Ureter (tissue), 1 donor: ENCODE data around the gene DOCK10. TPM values are rescaled to one million over a fixed set of nuclear protein-coding genes. Genes with fewer than 3 reads are reported as not detected.
"Not testable (repeated sequence)": the region's sequence is repeated elsewhere in the genome, so short reads cannot be mapped to it uniquely, and the experiment has no call there.

ENCODE experiments used
- DNase-seq: peaks from one replicate; pipeline ENCODE4 v3.0.0-alpha.2; 2020; ENCODE audit warnings: low spot score
- total RNA-seq: library from RNA; stranded (reverse); gene quantifications from one replicate; pipeline ENCODE4 v1.2.4, GENCODE V29; 2023
- donor health status: DM: yes; HTN: yes; CAD: no.

The DOCK10 gene
- total RNA-seq, 1 donor from 2014 or later, result 9.6 TPM

GRCh38 chr2:224947566-224947965, 94.7 kb downstream of the DOCK10 start:
- DNase-seq, result no peak

- no peak for DNase-seq
Observed at GRCh38 chr2:224946895-224947294, 95.4 kb downstream of the DOCK10 start.

- no peak for DNase-seq
Observed at GRCh38 chr2:224944707-224945547, 97.3 kb downstream of the DOCK10 start.

GRCh38 chr2:224943601-224944041, 98.6 kb downstream of the DOCK10 start:
- not testable (repeated sequence) for DNase-seq

- no peak for DNase-seq
Observed at GRCh38 chr2:224941960-224942359, 100.3 kb downstream of the DOCK10 start.

GRCh38 chr2:224940618-224941017, 101.7 kb downstream of the DOCK10 start:
- DNase-seq, result no peak

GRCh38 chr2:224938651-224939182, 103.6 kb downstream of the DOCK10 start:
- no peak for DNase-seq

- no peak for DNase-seq
Observed at GRCh38 chr2:224937887-224938286, 104.4 kb downstream of the DOCK10 start.

GRCh38 chr2:224934526-224935188, 107.6 kb downstream of the DOCK10 start:
- DNase-seq, result no peak

GRCh38 chr2:224933431-224933830, 108.8 kb downstream of the DOCK10 start:
- DNase-seq, result no peak

- no peak for DNase-seq
Observed at GRCh38 chr2:224932522-224932921, 109.7 kb downstream of the DOCK10 start.

- no peak for DNase-seq
Observed at GRCh38 chr2:224931956-224932355, 110.3 kb downstream of the DOCK10 start.

GRCh38 chr2:224930990-224931389, 111.3 kb downstream of the DOCK10 start:
- DNase-seq, result no peak

- DNase-seq, result no peak
Observed at GRCh38 chr2:224930124-224930523, 112.1 kb downstream of the DOCK10 start.

- DNase-seq, result no peak
Observed at GRCh38 chr2:224929512-224929911, 112.8 kb downstream of the DOCK10 start.

- DNase-seq, result no peak
Observed at GRCh38 chr2:224927646-224928173, 114.6 kb downstream of the DOCK10 start.

GRCh38 chr2:224927011-224927410, 115.3 kb downstream of the DOCK10 start:
- no peak for DNase-seq

GRCh38 chr2:224925810-224926100, 116.5 kb downstream of the DOCK10 start:
- no peak for DNase-seq

- no peak for DNase-seq
Observed at GRCh38 chr2:224925061-224925809, 117.0 kb downstream of the DOCK10 start.

GRCh38 chr2:224924631-224925030, 117.6 kb downstream of the DOCK10 start:
- no peak for DNase-seq

- DNase-seq, result no peak
Observed at GRCh38 chr2:224922142-224922727, 120.0 kb downstream of the DOCK10 start.
